Measurements from ENCODE around the gene RPL39. TPM values are rescaled to one million over a fixed set of nuclear protein-coding genes. Genes with fewer than 3 reads are reported as not detected.

The RPL39 gene
- total and polyA plus RNA-seq, 2 of the 8 experiments (the other 6 are each of a cell fraction or from before 2014, with no cell fraction given), result 1,942 to 2,394 TPM

- no peak overlapping the region for H2BK12ac ChIP-seq (ENCODE audit: low read depth, low read length)
- H2AFZ ChIP-seq (ENCODE audit: low read length), result no peak overlapping the region
- H3K4ac ChIP-seq (replicated peaks; ENCODE audit: insufficient read length, low read depth, low read length), result no peak overlapping the region
- H3K79me1 ChIP-seq (ENCODE audit: low read depth, low read length), result no peaks in the 10 kb centered on the region
- ChIA-PET POLR2A (ENCODE audit: partially characterized antibody) (interaction anchor here (1.4 to 2.5 kb wide), 4 partner anchors 9 to 45 kb away, joined by 3 to 9 read pairs (median 6); partner anchors contain the start of genes NDUFA1, RNF113A and RPL39), CTCF (ENCODE audit: partially characterized antibody) (no interaction called here)
- no peak overlapping the region for H2BK5ac ChIP-seq (ENCODE audit: low read depth, low read length)
- H3K27ac ChIP-seq (ENCODE audit: low read depth, low read length), result no peak overlapping the region
- H3K23ac ChIP-seq (ENCODE audit: insufficient read length), result no peak overlapping the region
- H3K18ac ChIP-seq (ENCODE audit: extremely low read depth, low read length), result no peak overlapping the region
- H3K4me1 ChIP-seq (replicated peaks in 1 of 4; ENCODE audit: control insufficient read depth in 3 of 4, insufficient read depth in 4 of 4, low read length in 3 of 4), result no peaks in the 10 kb centered on the region
- H3K4me3 ChIP-seq (ENCODE audit: extremely low read depth in 1 of 4, insufficient read depth in 2 of 4, low read depth in 3 of 4, low read length in 4 of 4), result no peak overlapping the region
- H3K36me3 ChIP-seq (ENCODE audit: control insufficient read depth in 2 of 4, insufficient read depth in 4 of 4, low read length in 3 of 4), result peaks cover 0 to 5% (median 1%) of the 10 kb centered on the region in 4 experiments; a peak in 3 of 8 replicates
- no peak overlapping the region for H2BK20ac ChIP-seq (ENCODE audit: low read length)
- no peak for DNase-seq (ENCODE audit: low read depth in 1 of 2, low spot score in 2 of 2)
- no peak overlapping the region for H4K8ac ChIP-seq (ENCODE audit: extremely low read depth, insufficient read depth, low read length)
- no peak overlapping the region for H3K9ac ChIP-seq (replicated peaks in 1 of 4; ENCODE audit: extremely low read depth in 1 of 4, low read depth in 3 of 4, low read length in 3 of 4)
- no peak overlapping the region for H2BK15ac ChIP-seq (ENCODE audit: low read length)
- H3K9me3 ChIP-seq (ENCODE audit: insufficient read depth in 2 of 2, low read depth in 1 of 2, low read length in 1 of 2), result no peaks in the 10 kb centered on the region
- H3K27me3 ChIP-seq (replicated peaks in 1 of 4; ENCODE audit: control insufficient read depth in 3 of 4, extremely low read depth in 1 of 4, insufficient read depth in 3 of 4, low read length in 3 of 4), result no peaks in the 10 kb centered on the region
- H4K91ac ChIP-seq (replicated peaks; ENCODE audit: insufficient read length, low read length), result no peak overlapping the region
- no peak overlapping the region for H2AK5ac ChIP-seq (ENCODE audit: low read depth, low read length)
- H3K14ac ChIP-seq (ENCODE audit: insufficient read length), result no peak overlapping the region
- H4K5ac ChIP-seq (ENCODE audit: insufficient read length, low read depth, low read length), result no peak overlapping the region
- no peak overlapping the region for H3K56ac ChIP-seq (replicated peaks; ENCODE audit: insufficient read length, low read depth, low read length)
- H2BK120ac ChIP-seq (replicated peaks; ENCODE audit: low read depth, low read length), result no peak overlapping the region
- H4K20me1 ChIP-seq (replicated peaks in 1 of 2; ENCODE audit: control insufficient read depth in 1 of 2, insufficient read depth in 2 of 2, low read length in 2 of 2), result no peaks in the 10 kb centered on the region
- WGBS, 2 experiments (ENCODE audit: extremely low coverage in 1 of 2, insufficient coverage in 1 of 2, insufficient read length in 1 of 2, insufficient replicate concordance in 2 of 2, low coverage in 1 of 2, low lambda C conversion rate in 2 of 2, missing lambda C conversion rate in 1 of 2), result 82% methylated on average over 6 of the region's 7 CpGs; no CpG with 5 or more reads in 1 of the 2 experiments
- no peaks in the 10 kb centered on the region for H3K79me2 ChIP-seq (ENCODE audit: control insufficient read depth in 1 of 2, insufficient read depth in 2 of 2, low read length in 2 of 2)
- no peak overlapping the region for H3K4me2 ChIP-seq (ENCODE audit: insufficient read depth in 1 of 2, low read depth in 2 of 2, low read length in 2 of 2)
- H3K23me2 ChIP-seq (ENCODE audit: low read depth, low read length), result no peaks in the 10 kb centered on the region
- no peak for FAIRE-seq
- TF ChIP-seq SIX5 (IDR thresholded peaks at IDR 0.05; ENCODE audit: low read depth, low read length) (no peak), RXRA (IDR thresholded peaks at IDR 0.05; ENCODE audit: insufficient read depth, low read depth, low read length) (no peak), GTF2F1 (IDR thresholded peaks at IDR 0.05; ENCODE audit: borderline replicate concordance, low read depth, low read length) (no peak), TBP (IDR thresholded peaks at IDR 0.05; ENCODE audit: low read depth, low read length) (no peak), KDM5A (IDR thresholded peaks at IDR 0.05; ENCODE audit: low read length) (no peak), FOSL1 (IDR thresholded peaks at IDR 0.05; ENCODE audit: insufficient read depth, low read depth, low read length) (no peak), YY1 (IDR thresholded peaks at IDR 0.05; ENCODE audit: low read depth, low read length) (no peak), POLR2AphosphoS5 (IDR thresholded peaks at IDR 0.05; ENCODE audit: low read depth, low read length) (no peak), EZH2 (IDR thresholded peaks at IDR 0.05; ENCODE audit: low read depth, low read length, severe bottlenecking) (no peak), BRCA1 (IDR thresholded peaks at IDR 0.05; ENCODE audit: low read depth, low read length) (no peak), SAP30 (IDR thresholded peaks at IDR 0.05; ENCODE audit: insufficient read depth, insufficient replicate concordance, low read length) (no peak), ZNF274 (IDR thresholded peaks at IDR 0.05; ENCODE audit: borderline replicate concordance, extremely low read depth, low read length) (no peak), CBX8 (IDR thresholded peaks at IDR 0.05; ENCODE audit: borderline replicate concordance, low read depth, low read length) (no peak), MAFK (IDR thresholded peaks at IDR 0.05; ENCODE audit: low read depth, low read length) (no peak), PHF8 (conservative IDR thresholded peaks at IDR 0.05; ENCODE audit: low read depth, low read length) (no peak)
These were observed 35.0 kb upstream of the RPL39 start for GRCh38 chrX:119826399-119826959.
